H9 (cell line): ENCODE measurements around the gene SRPK3. TPM values are rescaled to one million over a fixed set of nuclear protein-coding genes. Genes with fewer than 3 reads are reported as not detected.

Source experiments
- DNase-seq: peaks from one replicate; pipeline ENCODE4 v3.0.0-alpha.2; 2017
- H2AFZ ChIP-seq: one replicate; pipeline ENCODE4 v1.6.1; 2013; ENCODE audit warnings: mild to moderate bottlenecking, low read length, control low read depth, moderate library complexity
- H2AK5ac ChIP-seq: 2 replicates; pipeline ENCODE4 v1.6.1; 2013; ENCODE audit warnings: low read length, control low read depth, mixed read lengths; ENCODE audit not compliant: insufficient read length
- H2BK120ac ChIP-seq: one replicate; pipeline ENCODE4 v1.6.1; 2013; ENCODE audit warnings: low read depth, mild to moderate bottlenecking, low read length, control low read depth, inconsistent platforms; ENCODE audit not compliant: poor library complexity, severe bottlenecking
- H2BK12ac ChIP-seq: 2 replicates; pipeline ENCODE4 v1.6.1; 2013; ENCODE audit warnings: low read length, control low read depth, mixed read lengths, low read depth; ENCODE audit not compliant: insufficient read length
- H2BK15ac ChIP-seq: 2 replicates; pipeline ENCODE4 v1.6.1; 2013; ENCODE audit warnings: low read depth, low read length, control low read depth
- H2BK20ac ChIP-seq: one replicate; pipeline ENCODE4 v1.6.1; 2013; ENCODE audit warnings: low read depth, mild to moderate bottlenecking, low read length, control low read depth, inconsistent platforms; ENCODE audit not compliant: poor library complexity, severe bottlenecking
- H2BK5ac ChIP-seq: 2 replicates; pipeline ENCODE4 v1.6.1; 2013; ENCODE audit warnings: low read length, control low read depth, mixed read lengths; ENCODE audit not compliant: insufficient read length
- H3K14ac ChIP-seq: 2 replicates; pipeline ENCODE4 v1.6.1; 2013; ENCODE audit warnings: low read length, control low read depth; ENCODE audit not compliant: insufficient read depth
- H3K18ac ChIP-seq: 2 replicates; pipeline ENCODE4 v1.6.1; 2013; ENCODE audit warnings: low read depth, mild to moderate bottlenecking, mixed read lengths, low read length, control low read depth; ENCODE audit not compliant: insufficient read length
- H3K23ac ChIP-seq: 2 replicates; pipeline ENCODE4 v1.6.1; 2013; ENCODE audit warnings: low read length, control low read depth, mixed read lengths, low read depth; ENCODE audit not compliant: insufficient read length
- H3K23me2 ChIP-seq: 2 replicates; pipeline ENCODE4 v1.6.1; 2013; ENCODE audit warnings: low read depth, mild to moderate bottlenecking, mixed read lengths, low read length, control low read depth; ENCODE audit not compliant: insufficient read length, poor library complexity, severe bottlenecking
- H3K27ac ChIP-seq: 2 replicates; pipeline ENCODE4 v1.5.1; 2013; ENCODE audit warnings: low read length, control low read depth, mixed read lengths, low read depth; ENCODE audit not compliant: insufficient read length
- H3K27me3 ChIP-seq: 2 replicates; pipeline ENCODE4 v1.6.1; 2013; ENCODE audit warnings: low read length, control low read depth, inconsistent platforms; ENCODE audit not compliant: insufficient read depth
- H3K4ac ChIP-seq: 2 replicates; pipeline ENCODE4 v1.6.1; 2013; ENCODE audit warnings: low read depth, mild to moderate bottlenecking, control low read depth, inconsistent platforms, low read length, moderate library complexity
- H3K4me1 ChIP-seq: 2 replicates; pipeline ENCODE4 v1.6.1; 2013; ENCODE audit warnings: low read length, control low read depth, inconsistent platforms; ENCODE audit not compliant: insufficient read depth
- H3K4me2 ChIP-seq: 2 replicates; pipeline ENCODE4 v1.6.1; 2013; ENCODE audit warnings: low read length, control low read depth, mixed read lengths; ENCODE audit not compliant: insufficient read length, insufficient read depth
- H3K56ac ChIP-seq: 2 replicates; pipeline ENCODE4 v1.6.1; 2013; ENCODE audit warnings: low read depth, mild to moderate bottlenecking, mixed read lengths, low read length, control low read depth; ENCODE audit not compliant: insufficient read length
- H3K79me1 ChIP-seq: 2 replicates; pipeline ENCODE4 v1.6.1; 2013; ENCODE audit warnings: low read depth, mild to moderate bottlenecking, moderate library complexity, low read length, control low read depth, inconsistent platforms; ENCODE audit not compliant: insufficient read depth, poor library complexity, severe bottlenecking
- H3K79me2 ChIP-seq: 2 replicates; pipeline ENCODE4 v1.6.1; 2013; ENCODE audit warnings: low read length, control low read depth, inconsistent platforms; ENCODE audit not compliant: insufficient read depth
- H3K9ac ChIP-seq: 2 replicates; pipeline ENCODE4 v1.6.1; 2013; ENCODE audit warnings: low read length, control low read depth, mixed read lengths; ENCODE audit not compliant: insufficient read length; ENCODE audit errors: extremely low read depth
- H3K9me3 ChIP-seq: one replicate; pipeline ENCODE4 v1.6.1; 2013; ENCODE audit warnings: low read depth, low read length, inconsistent platforms; ENCODE audit not compliant: control insufficient read depth
- H3T11ph ChIP-seq: one replicate; pipeline ENCODE4 v1.6.1; 2013; ENCODE audit warnings: mild to moderate bottlenecking, low read length, control low read depth, inconsistent platforms
- H4K20me1 ChIP-seq: one replicate; pipeline ENCODE4 v1.6.1; 2013; ENCODE audit not compliant: control insufficient read depth, insufficient read length, insufficient read depth
- H4K5ac ChIP-seq: 2 replicates; pipeline ENCODE4 v1.6.1; 2013; ENCODE audit warnings: low read depth, mild to moderate bottlenecking, mixed read lengths, low read length, control low read depth; ENCODE audit not compliant: insufficient read length
- H4K8ac ChIP-seq: replicated peaks from 2 replicates; pipeline ENCODE4 v1.6.1; 2013; ENCODE audit warnings: low read length, control low read depth, mixed read lengths, low read depth; ENCODE audit not compliant: insufficient read length
- H4K91ac ChIP-seq: 2 replicates; pipeline ENCODE4 v1.6.1; 2013; ENCODE audit warnings: low read depth, mild to moderate bottlenecking, moderate library complexity, mixed read lengths, low read length, control low read depth; ENCODE audit not compliant: insufficient read length
- H3K27ac Mint-ChIP-seq, 3 experiments: 2 replicates in 2 of 3; 3 replicates in 1 of 3; pipeline ENCODE4 v1.8.0; 2020 to 2021; ENCODE audit warnings: mixed read lengths in 3 of 3, mild to moderate bottlenecking in 1 of 3, moderate library complexity in 1 of 3
- H3K27me3 Mint-ChIP-seq: 2 replicates; pipeline ENCODE4 v1.8.0; 2021; ENCODE audit warnings: low read depth, mild to moderate bottlenecking, moderate library complexity, mixed read lengths
- H3K36me3 Mint-ChIP-seq, 3 experiments: 2 replicates in 2 of 3; 3 replicates in 1 of 3; pipeline ENCODE4 v1.8.0; 2020 to 2021; ENCODE audit warnings: low read depth in 3 of 3, mixed read lengths in 3 of 3; ENCODE audit not compliant: insufficient read depth in 1 of 3
- H3K4me1 Mint-ChIP-seq, 2 experiments: 2 replicates each; pipeline ENCODE4 v1.8.0; 2020; ENCODE audit warnings: mixed read lengths in 2 of 2
- H3K4me3 Mint-ChIP-seq, 2 experiments: 2 replicates in 1 of 2; 3 replicates in 1 of 2; pipeline ENCODE4 v1.8.0; 2020 to 2021; ENCODE audit warnings: mild to moderate bottlenecking in 2 of 2, mixed read lengths in 2 of 2, moderate library complexity in 1 of 2
- H3K9me3 Mint-ChIP-seq, 2 experiments: 2 replicates in 1 of 2; 3 replicates in 1 of 2; pipeline ENCODE4 v1.8.0; 2020; ENCODE audit warnings: mild to moderate bottlenecking in 2 of 2, mixed read lengths in 2 of 2, moderate library complexity in 1 of 2
- WGBS: extraction: QIAGEN DNeasy Blood & Tissue Kit; methylation state at CpG from one replicate; pipeline ENCODE4 v1.1.7; 2013; ENCODE audit warnings: missing lambda C conversion rate, low lambda C conversion rate, mixed read lengths; ENCODE audit not compliant: insufficient read length; ENCODE audit errors: extremely low coverage; 5-methylcytosine and 5-hydroxymethylcytosine counted together
- total RNA-seq: library from RNA; stranded (reverse); gene quantifications from 2 replicates; pipeline ENCODE4 v1.2.1, GENCODE V29; 2021
- TF ChIP-seq, protein P1 (sequence below): fragments of 200-600 bp; sonication (generic); conservative IDR thresholded peaks from 3 replicates; pipeline ENCODE4 v1.8.0; 2021; ENCODE audit warnings: antibody characterized with exemption, mild to moderate bottlenecking

Gene SRPK3
- total RNA-seq, 1 experiment from 2014 or later = not detected

DNA sequence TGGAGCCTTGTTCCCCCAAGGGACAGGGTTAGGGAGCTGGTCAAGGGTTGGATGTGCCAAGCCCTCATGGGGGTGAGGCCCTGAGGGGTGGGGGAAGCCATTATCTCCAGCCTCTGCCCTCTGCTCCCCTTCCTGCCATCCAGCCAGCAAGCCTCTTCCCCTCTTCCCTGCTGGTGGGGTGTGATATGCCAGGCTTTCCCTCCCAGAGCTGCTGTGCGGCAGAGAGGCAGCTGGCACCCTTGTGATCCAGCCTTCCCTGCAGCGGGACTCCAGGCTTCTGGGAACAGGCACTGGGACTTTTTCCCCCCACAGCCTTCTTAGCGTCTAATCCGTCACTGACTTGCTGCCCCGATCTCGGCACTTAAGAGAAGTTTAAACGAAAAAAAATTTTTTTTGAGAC lies 19.9 kb downstream of the SRPK3 start:
- Histone ChIP-seq H2BK20ac (no peak overlapping the region), H2BK5ac (no peak overlapping the region), H2BK12ac (no peak overlapping the region), H3K18ac (no peak overlapping the region), H2BK15ac (no peak overlapping the region), H2AK5ac (no peak overlapping the region), H4K5ac (no peak overlapping the region), H4K20me1 (no peaks in the 10 kb centered on the region), H3K27ac (no peak overlapping the region), H3K4me2 (no peak overlapping the region), H3K27me3 (no peaks in the 10 kb centered on the region), H3K4ac (no peak overlapping the region), H2BK120ac (no peak overlapping the region), H3K79me2 (no peaks in the 10 kb centered on the region), H4K91ac (no peak overlapping the region), H3K4me1 (no peaks in the 10 kb centered on the region), H2AFZ (no peak overlapping the region), H3K9ac (no peak overlapping the region), H3K23ac (no peak overlapping the region), H3K9me3 (peaks cover 15% of the 10 kb centered on the region), H3K23me2 (no peaks in the 10 kb centered on the region), H3K79me1 (no peaks in the 10 kb centered on the region), H3K14ac (no peak overlapping the region), H3T11ph (no peak overlapping the region), H4K8ac (no peak overlapping the region), H3K56ac (no peak overlapping the region)
- no peak for DNase-seq
- WGBS = no CpG with 5 or more reads among the region's 7 CpGs
- peaks cover 30 to 52% (median 31%) of the 10 kb centered on the region in 3 experiments for H3K36me3 Mint-ChIP-seq
- no peak overlapping the region; a peak in 1 of 7 replicates for H3K27ac Mint-ChIP-seq
- H3K27me3 Mint-ChIP-seq = peaks cover 5% of the 10 kb centered on the region
- no peak overlapping the region for H3K4me3 Mint-ChIP-seq
- TF ChIP-seq, protein P1, sequence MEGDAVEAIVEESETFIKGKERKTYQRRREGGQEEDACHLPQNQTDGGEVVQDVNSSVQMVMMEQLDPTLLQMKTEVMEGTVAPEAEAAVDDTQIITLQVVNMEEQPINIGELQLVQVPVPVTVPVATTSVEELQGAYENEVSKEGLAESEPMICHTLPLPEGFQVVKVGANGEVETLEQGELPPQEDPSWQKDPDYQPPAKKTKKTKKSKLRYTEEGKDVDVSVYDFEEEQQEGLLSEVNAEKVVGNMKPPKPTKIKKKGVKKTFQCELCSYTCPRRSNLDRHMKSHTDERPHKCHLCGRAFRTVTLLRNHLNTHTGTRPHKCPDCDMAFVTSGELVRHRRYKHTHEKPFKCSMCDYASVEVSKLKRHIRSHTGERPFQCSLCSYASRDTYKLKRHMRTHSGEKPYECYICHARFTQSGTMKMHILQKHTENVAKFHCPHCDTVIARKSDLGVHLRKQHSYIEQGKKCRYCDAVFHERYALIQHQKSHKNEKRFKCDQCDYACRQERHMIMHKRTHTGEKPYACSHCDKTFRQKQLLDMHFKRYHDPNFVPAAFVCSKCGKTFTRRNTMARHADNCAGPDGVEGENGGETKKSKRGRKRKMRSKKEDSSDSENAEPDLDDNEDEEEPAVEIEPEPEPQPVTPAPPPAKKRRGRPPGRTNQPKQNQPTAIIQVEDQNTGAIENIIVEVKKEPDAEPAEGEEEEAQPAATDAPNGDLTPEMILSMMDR = no peak
- H3K4me1 Mint-ChIP-seq = peaks cover 0 to 5% of the 10 kb centered on the region in 2 experiments; a peak in 2 of 4 replicates
- peaks cover 59 to 76% of the 10 kb centered on the region in 2 experiments for H3K9me3 Mint-ChIP-seq
